ENCODE data around the gene DYRK2. TPM values are rescaled to one million over a fixed set of nuclear protein-coding genes. Genes with fewer than 3 reads are reported as not detected.
A peak's percentile ranks its signal among the peaks of the same experiment; 100 is the strongest.

Gene DYRK2
- total and polyA plus RNA-seq, 7 donors = 17.6 to 32.8 (median 26.0) TPM

- no peaks in the 10 kb centered on the region for H3K27me3 ChIP-seq
- H3K4me1 ChIP-seq = peaks cover 0 to 8% (median 7%) of the 10 kb centered on the region in 4 donors
- TF ChIP-seq CTCF (IDR thresholded peaks at IDR 0.05) = no peak
- no peak for TF ChIP-seq POLR2A (IDR thresholded peaks at IDR 0.05)
- no peak for TF ChIP-seq POLR2AphosphoS5 (IDR thresholded peaks at IDR 0.05)
- TF ChIP-seq EP300 (IDR thresholded peaks at IDR 0.05) = no peak
- H3K9me3 ChIP-seq = no peaks in the 10 kb centered on the region
- H3K4me3 ChIP-seq = no peak overlapping the region
- no peaks in the 10 kb centered on the region for H3K36me3 ChIP-seq
- no peak for DNase-seq
- H3K27ac ChIP-seq = no peak overlapping the region
- 61 to 65% methylated on average over 3 of the region's 3 CpGs for WGBS, 2 donors
- intact Hi-C loops (cut with DNase I) = no loop called here
These were observed 35.5 kb upstream of the DYRK2 start for GRCh38 chr12:67613040-67613439.

GRCh38 chr12:67617629-67618028 lies 30.9 kb upstream of the DYRK2 start:
- Histone ChIP-seq H3K4me1 (peaks cover 0 to 8% (median 7%) of the 10 kb centered on the region in 4 donors), H3K4me3 (no peak overlapping the region), H3K27me3 (no peaks in the 10 kb centered on the region), H3K36me3 (no peaks in the 10 kb centered on the region), H3K9me3 (no peaks in the 10 kb centered on the region), H3K27ac (peak overlapping the region in 2 of 4 donors; percentile 14 to 43)
- no peak for DNase-seq
- intact Hi-C loops (cut with DNase I) = no loop called here
- TF ChIP-seq CTCF (IDR thresholded peaks at IDR 0.05) = no peak
- TF ChIP-seq POLR2A (IDR thresholded peaks at IDR 0.05) = no peak
- TF ChIP-seq POLR2AphosphoS5 (IDR thresholded peaks at IDR 0.05) = no peak
- TF ChIP-seq EP300 (IDR thresholded peaks at IDR 0.05) = no peak
- WGBS, 2 donors = 93 to 96% methylated on average over 3 of the region's 3 CpGs

- WGBS, 2 donors = 77 to 94% methylated on average over 3 of the region's 3 CpGs
- TF ChIP-seq CTCF (IDR thresholded peaks at IDR 0.05) = no peak
- TF ChIP-seq POLR2A (IDR thresholded peaks at IDR 0.05) = no peak
- no peak for TF ChIP-seq POLR2AphosphoS5 (IDR thresholded peaks at IDR 0.05)
- no peak for TF ChIP-seq EP300 (IDR thresholded peaks at IDR 0.05)
- no peaks in the 10 kb centered on the region for H3K36me3 ChIP-seq
- H3K4me1 ChIP-seq = peaks cover 0 to 8% (median 7%) of the 10 kb centered on the region in 4 donors
- no peaks in the 10 kb centered on the region for H3K27me3 ChIP-seq
- intact Hi-C loops (cut with DNase I) = no loop called here
- H3K9me3 ChIP-seq = no peaks in the 10 kb centered on the region
- DNase-seq = no peak
- H3K4me3 ChIP-seq = no peak overlapping the region
- no peak overlapping the region for H3K27ac ChIP-seq
These were observed 30.2 kb upstream of the DYRK2 start for GRCh38 chr12:67618303-67618702.

GRCh38 chr12:67621112-67621511 lies 27.4 kb upstream of the DYRK2 start:
- Histone ChIP-seq H3K27ac (no peak overlapping the region), H3K36me3 (no peaks in the 10 kb centered on the region), H3K4me3 (no peak overlapping the region), H3K27me3 (no peaks in the 10 kb centered on the region), H3K9me3 (no peaks in the 10 kb centered on the region), H3K4me1 (peaks cover 0 to 8% (median 7%) of the 10 kb centered on the region in 4 donors)
- TF ChIP-seq CTCF (IDR thresholded peaks at IDR 0.05) (no peak), POLR2A (IDR thresholded peaks at IDR 0.05) (no peak), POLR2AphosphoS5 (IDR thresholded peaks at IDR 0.05) (no peak), EP300 (IDR thresholded peaks at IDR 0.05) (no peak)
- intact Hi-C loops (cut with DNase I) = no loop called here
- DNase-seq = no peak
- WGBS, 2 donors = 76 to 94% methylated on average over 1 of the region's 1 CpG

- H3K27ac ChIP-seq = no peak overlapping the region
- H3K36me3 ChIP-seq = no peaks in the 10 kb centered on the region
- no peak for DNase-seq
- peaks cover 0 to 8% (median 7%) of the 10 kb centered on the region in 4 donors for H3K4me1 ChIP-seq
- no peak overlapping the region for H3K4me3 ChIP-seq
- no peaks in the 10 kb centered on the region for H3K9me3 ChIP-seq
- WGBS, 2 donors = 95 to 96% methylated on average over 4 of the region's 4 CpGs
- no peaks in the 10 kb centered on the region for H3K27me3 ChIP-seq
- TF ChIP-seq POLR2A (IDR thresholded peaks at IDR 0.05) (no peak), POLR2AphosphoS5 (IDR thresholded peaks at IDR 0.05) (no peak), EP300 (IDR thresholded peaks at IDR 0.05) (no peak), CTCF (IDR thresholded peaks at IDR 0.05) (no peak)
- intact Hi-C loops (cut with DNase I) = no loop called here
These were observed 26.6 kb upstream of the DYRK2 start for GRCh38 chr12:67621926-67622325.
